T-cell (primary cell): ENCODE measurements around the gene GRIN2A. TPM values are rescaled to one million over a fixed set of nuclear protein-coding genes. Genes with fewer than 3 reads are reported as not detected.

Source experiments
- ATAC-seq, 4 experiments: fragments of 200-7000 bp in 3 of 4; fragments of 150-1000 bp in 1 of 4; cut with Tn5 transposase; replicated peaks in 1 of 4; 1 replicate in 3 of 4; 2 replicates in 1 of 4; pipeline ENCODE4 v1.10.0; 2021; ENCODE audit warnings: moderate library complexity in 3 of 4, mild to moderate bottlenecking in 2 of 4, moderate number of reproducible peaks in 1 of 4
- CTCF ChIA-PET, 2 donors: fragments of 300-600 bp; sonication (Branson Sonifier 250); formaldehyde crosslinking; loops; one replicate each; lab custom pipeline; 2022; ENCODE audit warnings: antibody characterized with exemption in 2 of 2; lab: Charles Lee
- POLR2A ChIA-PET, 2 donors: fragments of 300-600 bp; sonication (Branson Sonifier 250); formaldehyde crosslinking; loops; one replicate each; lab custom pipeline; 2022; ENCODE audit warnings: antibody characterized with exemption in 2 of 2; lab: Charles Lee
- DNase-seq, 35 experiments: peaks; one replicate each; pipeline versions ENCODE4 v3.0.0 to v3.0.0-alpha.2; 2013 to 2023
- H3K27ac ChIP-seq: one replicate; pipeline ENCODE4 v1.5.1; 2013; ENCODE audit warnings: low read length
- H3K27me3 ChIP-seq, 2 experiments: replicated peaks in 1 of 2; 1 replicate in 1 of 2; 2 replicates in 1 of 2; pipeline versions ENCODE4 v1.6.1 to v1.7.0; 2013; ENCODE audit warnings: low read length in 1 of 2, mixed read lengths in 1 of 2; ENCODE audit not compliant: control insufficient read depth in 2 of 2, insufficient read depth in 2 of 2; ENCODE audit errors: extremely low read depth in 1 of 2
- H3K36me3 ChIP-seq, 2 donors: 1 replicate in 1 of 2; 2 replicates in 1 of 2; pipeline versions ENCODE4 v1.6.1 to v1.7.0; 2013; ENCODE audit warnings: low read length in 1 of 2; ENCODE audit not compliant: control insufficient read depth in 2 of 2, insufficient read depth in 1 of 2; ENCODE audit errors: extremely low read depth in 1 of 2
- H3K4me1 ChIP-seq, 2 experiments: 1 replicate in 1 of 2; 2 replicates in 1 of 2; pipeline versions ENCODE4 v1.6.1 to v1.7.0; 2013; ENCODE audit warnings: low read length in 2 of 2, mixed read lengths in 1 of 2; ENCODE audit not compliant: insufficient read depth in 2 of 2, control insufficient read depth in 1 of 2; ENCODE audit errors: extremely low read depth in 1 of 2
- H3K4me3 ChIP-seq, 2 donors: 1 replicate in 1 of 2; 2 replicates in 1 of 2; pipeline versions ENCODE4 v1.5.1 to v1.7.0; 2013; ENCODE audit warnings: mild to moderate bottlenecking in 2 of 2, low read length in 1 of 2, moderate library complexity in 1 of 2; ENCODE audit not compliant: control insufficient read depth in 1 of 2; ENCODE audit errors: extremely low read depth in 1 of 2
- H3K9me3 ChIP-seq: 2 replicates; pipeline ENCODE4 v1.7.0; 2013
- H3K27ac Mint-ChIP-seq, 2 donors: one replicate each; pipeline ENCODE4 v1.8.0; 2020 to 2021; ENCODE audit warnings: mild to moderate bottlenecking in 2 of 2, mixed read lengths in 2 of 2
- H3K27me3 Mint-ChIP-seq, 2 donors: one replicate each; pipeline ENCODE4 v1.8.0; 2021 to 2022; ENCODE audit warnings: mixed read lengths in 2 of 2
- H3K36me3 Mint-ChIP-seq: one replicate; pipeline ENCODE4 v1.8.0; 2021; ENCODE audit warnings: mixed read lengths
- H3K4me1 Mint-ChIP-seq, 3 donors: one replicate each; pipeline ENCODE4 v1.8.0; 2020 to 2022; ENCODE audit warnings: mixed read lengths in 3 of 3, mild to moderate bottlenecking in 1 of 3
- H3K4me3 Mint-ChIP-seq, 3 donors: one replicate each; pipeline ENCODE4 v1.8.0; 2020 to 2022; ENCODE audit warnings: mild to moderate bottlenecking in 3 of 3, mixed read lengths in 3 of 3, moderate library complexity in 3 of 3
- H3K9me3 Mint-ChIP-seq, 3 donors: one replicate each; pipeline ENCODE4 v1.8.0; 2020 to 2022; ENCODE audit warnings: mixed read lengths in 3 of 3
- WGBS: methylation state at CpG from one replicate; pipeline ENCODE4 v1.1.5; 2013; ENCODE audit warnings: missing lambda C conversion rate; ENCODE audit not compliant: insufficient coverage; 5-methylcytosine and 5-hydroxymethylcytosine counted together
- total RNA-seq, 35 experiments: library from RNA in 6 of 35; stranded (reverse) in 6 of 35; fragments of 120-200 nt in 1 of 35; gene quantifications; one replicate each; pipeline versions ENCODE4 v1.2.1 to v1.2.4 and lab custom pipeline; 2013 to 2026

Gene GRIN2A
- total RNA-seq, 5 donors from 2014 or later (not counting 1 experiment from before 2014, with no cell fraction given), result 0.03 TPM; not detected in 4

GRCh38 chr16:10031473-10031872, 150.8 kb downstream of the GRIN2A start:
- 48% methylated on average over 7 of the region's 7 CpGs for WGBS
- no peak overlapping the region for H3K4me3 Mint-ChIP-seq
- H3K9me3 Mint-ChIP-seq, result no peaks in the 10 kb centered on the region

GRCh38 chr16:10028644-10029043, 153.6 kb downstream of the GRIN2A start:
- Mint-ChIP-seq H3K9me3 (no peaks in the 10 kb centered on the region), H3K4me3 (no peak overlapping the region), H3K4me1 (no peaks in the 10 kb centered on the region), H3K27me3 (no peaks in the 10 kb centered on the region), H3K27ac (no peak overlapping the region), H3K36me3 (no peaks in the 10 kb centered on the region)
- Histone ChIP-seq H3K27me3 (no peaks in the 10 kb centered on the region), H3K9me3 (no peaks in the 10 kb centered on the region), H3K4me3 (no peak overlapping the region), H3K4me1 (no peaks in the 10 kb centered on the region), H3K27ac (no peak overlapping the region), H3K36me3 (no peaks in the 10 kb centered on the region)
- ChIA-PET POLR2A (no interaction called here), CTCF (no interaction called here)
- DNase-seq (no peak), ATAC-seq (no peak)

More at GRCh38 chr16:10031473-10031872, 150.8 kb downstream of the GRIN2A start:
- no peak for ATAC-seq
- Histone ChIP-seq H3K4me1 (no peaks in the 10 kb centered on the region), H3K9me3 (no peaks in the 10 kb centered on the region), H3K27ac (no peak overlapping the region), H3K4me3 (no peak overlapping the region), H3K36me3 (no peaks in the 10 kb centered on the region), H3K27me3 (no peaks in the 10 kb centered on the region)
- H3K27me3 Mint-ChIP-seq, result no peaks in the 10 kb centered on the region
- ChIA-PET POLR2A (no interaction called here), CTCF (no interaction called here)
- no peak overlapping the region for H3K27ac Mint-ChIP-seq
- DNase-seq, result no peak
- no peaks in the 10 kb centered on the region for H3K36me3 Mint-ChIP-seq
- no peaks in the 10 kb centered on the region for H3K4me1 Mint-ChIP-seq

- H3K9me3 Mint-ChIP-seq, result no peaks in the 10 kb centered on the region
- Histone ChIP-seq H3K9me3 (no peaks in the 10 kb centered on the region), H3K4me3 (no peak overlapping the region), H3K4me1 (no peaks in the 10 kb centered on the region), H3K36me3 (no peaks in the 10 kb centered on the region), H3K27me3 (no peaks in the 10 kb centered on the region), H3K27ac (no peak overlapping the region)
- no peaks in the 10 kb centered on the region for H3K4me1 Mint-ChIP-seq
- no peak overlapping the region for H3K4me3 Mint-ChIP-seq
- no peaks in the 10 kb centered on the region for H3K27me3 Mint-ChIP-seq
- DNase-seq (no peak), ATAC-seq (no peak)
- H3K36me3 Mint-ChIP-seq, result no peaks in the 10 kb centered on the region
- ChIA-PET CTCF (no interaction called here), POLR2A (no interaction called here)
- no peak overlapping the region for H3K27ac Mint-ChIP-seq
- 42% methylated on average over 6 of the region's 8 CpGs for WGBS
Measured at GRCh38 chr16:10027553-10027952, 154.7 kb downstream of the GRIN2A start.

- no peak overlapping the region for H3K4me3 Mint-ChIP-seq
- ATAC-seq (no peak), DNase-seq (no peak)
- Histone ChIP-seq H3K27me3 (no peaks in the 10 kb centered on the region), H3K27ac (no peak overlapping the region), H3K4me1 (no peaks in the 10 kb centered on the region), H3K36me3 (no peaks in the 10 kb centered on the region), H3K4me3 (no peak overlapping the region), H3K9me3 (no peaks in the 10 kb centered on the region)
- no peaks in the 10 kb centered on the region for H3K27me3 Mint-ChIP-seq
- H3K27ac Mint-ChIP-seq, result no peak overlapping the region
- no peaks in the 10 kb centered on the region for H3K9me3 Mint-ChIP-seq
- ChIA-PET CTCF (no interaction called here), POLR2A (no interaction called here)
- 57% methylated on average over 4 of the region's 5 CpGs for WGBS
- H3K36me3 Mint-ChIP-seq, result no peaks in the 10 kb centered on the region
- no peaks in the 10 kb centered on the region for H3K4me1 Mint-ChIP-seq
Measured at GRCh38 chr16:10026593-10026992, 155.6 kb downstream of the GRIN2A start.

GRCh38 chr16:10022098-10022497, 160.1 kb downstream of the GRIN2A start:
- Mint-ChIP-seq H3K36me3 (no peaks in the 10 kb centered on the region), H3K4me1 (no peaks in the 10 kb centered on the region), H3K9me3 (no peaks in the 10 kb centered on the region), H3K27ac (no peak overlapping the region), H3K4me3 (no peak overlapping the region), H3K27me3 (no peaks in the 10 kb centered on the region)
- Histone ChIP-seq H3K9me3 (no peaks in the 10 kb centered on the region), H3K4me3 (no peak overlapping the region), H3K27me3 (no peaks in the 10 kb centered on the region), H3K27ac (no peak overlapping the region), H3K36me3 (no peaks in the 10 kb centered on the region), H3K4me1 (no peaks in the 10 kb centered on the region)
- POLR2A ChIA-PET, result no interaction called here
- ATAC-seq, result no peak
- CTCF ChIA-PET, result no interaction called here
- DNase-seq, result no peak
- 88% methylated on average over 5 of the region's 5 CpGs for WGBS

GRCh38 chr16:10020866-10021265, 161.4 kb downstream of the GRIN2A start:
- H3K27me3 Mint-ChIP-seq, result no peaks in the 10 kb centered on the region
- DNase-seq, result no peak
- no peak overlapping the region for H3K4me3 ChIP-seq
- H3K27ac Mint-ChIP-seq, result no peak overlapping the region
- no peak overlapping the region for H3K4me3 Mint-ChIP-seq
- no peaks in the 10 kb centered on the region for H3K4me1 Mint-ChIP-seq
- H3K27ac ChIP-seq, result no peak overlapping the region
- no peaks in the 10 kb centered on the region for H3K9me3 ChIP-seq
- no peak for ATAC-seq
- H3K9me3 Mint-ChIP-seq, result no peaks in the 10 kb centered on the region
- no peaks in the 10 kb centered on the region for H3K4me1 ChIP-seq
- WGBS, result 42% methylated on average over 1 of the region's 3 CpGs
- H3K36me3 ChIP-seq, result no peaks in the 10 kb centered on the region
- ChIA-PET CTCF (no interaction called here), POLR2A (no interaction called here)
- no peaks in the 10 kb centered on the region for H3K36me3 Mint-ChIP-seq
- no peaks in the 10 kb centered on the region for H3K27me3 ChIP-seq

- Histone ChIP-seq H3K36me3 (no peaks in the 10 kb centered on the region), H3K4me1 (no peaks in the 10 kb centered on the region), H3K27me3 (no peaks in the 10 kb centered on the region), H3K27ac (no peak overlapping the region), H3K4me3 (no peak overlapping the region), H3K9me3 (no peaks in the 10 kb centered on the region)
- CTCF ChIA-PET, result no interaction called here
- H3K27ac Mint-ChIP-seq, result no peak overlapping the region
- H3K4me3 Mint-ChIP-seq, result no peak overlapping the region
- DNase-seq (no peak), ATAC-seq (no peak)
- H3K4me1 Mint-ChIP-seq, result no peaks in the 10 kb centered on the region
- H3K9me3 Mint-ChIP-seq, result peaks cover 0 to 2% (median 0%) of the 10 kb centered on the region in 3 donors
- 83% methylated on average over 3 of the region's 3 CpGs for WGBS
- H3K27me3 Mint-ChIP-seq, result peaks cover 4 to 11% of the 10 kb centered on the region in 2 donors
- no peaks in the 10 kb centered on the region for H3K36me3 Mint-ChIP-seq
- POLR2A ChIA-PET, result no interaction called here
Measured at GRCh38 chr16:10016752-10017151, 165.5 kb downstream of the GRIN2A start.
